Endometrium (tissue), 2 donors: Measurements from ENCODE around the gene OPA3.
A peak's percentile ranks its signal among the peaks of the same experiment; 100 is the strongest.
"Not testable (repeated sequence)": the region's sequence is repeated elsewhere in the genome, so short reads cannot be mapped to it uniquely, and the experiment has no call there.

Source experiments
- FAIRE-seq: peaks from 2 replicates; lab custom pipeline; 2012; peaks lifted over from hg19 to GRCh38; lab: Jason Lieb, UNC
- donor health status: control.
- donor health status: control.

Gene OPA3

GRCh38 chr19:45584332-45585157, at the start of gene OPA3:
TSS of gene OPA3 (minus strand) at chr19:45584802. CDS start at chr19:45584764, 38 bp downstream.
- FAIRE-seq: peak; percentile 98

- no peak for FAIRE-seq
Observed at GRCh38 chr19:45632468-45633196, 48.0 kb upstream of the OPA3 start.

- no peak for FAIRE-seq
Observed at GRCh38 chr19:45630463-45630862, 45.9 kb upstream of the OPA3 start.

GRCh38 chr19:45629704-45630103, 45.1 kb upstream of the OPA3 start:
- FAIRE-seq: no peak

- FAIRE-seq: not testable (repeated sequence)
Observed at GRCh38 chr19:45628219-45628618, 43.6 kb upstream of the OPA3 start.

- no peak for FAIRE-seq
Observed at GRCh38 chr19:45623984-45624383, 39.4 kb upstream of the OPA3 start.

GRCh38 chr19:45621976-45622503, 37.4 kb upstream of the OPA3 start:
- no peak for FAIRE-seq

- FAIRE-seq: no peak
Observed at GRCh38 chr19:45621389-45621788, 36.8 kb upstream of the OPA3 start.

- no peak for FAIRE-seq
Observed at GRCh38 chr19:45616704-45617017, 32.1 kb upstream of the OPA3 start.

GRCh38 chr19:45615795-45616703, 31.4 kb upstream of the OPA3 start:
- FAIRE-seq: no peak

GRCh38 chr19:45615056-45615455, 30.5 kb upstream of the OPA3 start:
- FAIRE-seq: not testable (repeated sequence)

GRCh38 chr19:45613926-45614725, 29.5 kb upstream of the OPA3 start:
- no peak for FAIRE-seq

GRCh38 chr19:45608948-45609347, 24.3 kb upstream of the OPA3 start:
- FAIRE-seq: no peak

- FAIRE-seq: no peak
Observed at GRCh38 chr19:45607071-45608029, 22.7 kb upstream of the OPA3 start.

- FAIRE-seq: no peak
Observed at GRCh38 chr19:45601524-45602374, 17.1 kb upstream of the OPA3 start, which contains the start of gene GPR4. TSS of gene GPR4 (minus strand) at chr19:45602212. CDS start at chr19:45591866, 10,346 bp downstream.

GRCh38 chr19:45601115-45601514, 16.5 kb upstream of the OPA3 start:
- FAIRE-seq: no peak

GRCh38 chr19:45600340-45600885, 15.8 kb upstream of the OPA3 start:
- FAIRE-seq: no peak

- no peak for FAIRE-seq
Observed at GRCh38 chr19:45599286-45599685, 14.7 kb upstream of the OPA3 start.
